ENCODE measurements around the gene MGA. TPM values are rescaled to one million over a fixed set of nuclear protein-coding genes. Genes with fewer than 3 reads are reported as not detected.

MGA gene
- total RNA-seq, 2 donors from 2014 or later, result 58.5 to 62.6 TPM

DNA sequence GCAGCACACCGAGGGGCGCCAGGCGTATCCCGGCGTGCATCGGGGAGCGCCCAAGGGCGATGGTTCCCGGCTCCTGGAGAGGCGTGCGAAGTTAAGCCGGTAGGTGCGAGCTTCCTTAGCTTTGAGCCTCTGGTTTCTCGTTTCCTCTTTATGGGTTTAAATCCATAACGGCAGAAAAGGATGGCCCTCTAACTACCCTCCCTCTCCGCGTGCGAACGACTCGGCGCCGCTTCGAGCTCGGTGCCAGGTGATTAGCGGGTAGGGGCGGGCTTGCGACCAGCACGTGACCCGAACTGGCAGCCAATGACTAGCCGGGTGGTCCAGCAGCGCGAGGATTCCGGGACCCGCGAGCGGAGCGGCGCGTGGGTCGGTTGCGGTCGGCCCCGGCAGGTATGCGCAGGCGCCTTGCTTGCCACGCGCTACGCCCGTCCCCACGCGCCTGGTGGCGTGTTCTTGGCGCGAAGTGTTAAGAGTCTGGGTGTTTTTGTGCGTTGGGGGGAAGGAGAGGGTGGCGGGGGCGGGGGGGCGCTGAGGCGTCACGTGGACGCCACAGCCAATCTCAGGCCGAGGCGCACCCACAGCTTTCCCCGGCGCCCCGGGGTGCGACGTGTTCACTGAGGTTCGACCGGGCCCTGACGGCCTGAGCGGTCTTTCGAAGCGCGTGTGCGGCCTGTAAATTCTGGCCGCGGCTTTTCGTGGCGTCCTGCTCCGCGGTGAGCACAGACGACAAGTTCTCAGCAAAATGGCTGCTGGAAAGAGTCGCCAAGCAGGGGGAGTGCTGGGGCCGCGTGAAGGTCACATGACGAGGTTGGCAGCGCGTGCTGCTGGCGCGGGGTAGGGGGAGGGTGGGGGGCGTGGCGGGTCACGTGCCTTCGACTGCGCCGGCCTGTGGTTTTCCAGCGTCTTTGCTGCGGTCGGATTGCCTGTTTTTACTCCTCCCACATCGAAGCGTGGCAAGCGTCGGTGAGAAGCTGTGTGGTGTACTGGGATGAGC lies 38.7 kb upstream of the MGA start:
- peaks cover 12% of the 10 kb centered on the region for H3K9me3 ChIP-seq (ENCODE audit: control insufficient read depth, low read length)
- H3K27ac ChIP-seq (ENCODE audit: low read depth, low read length), result peak overlapping the region; percentile 77
- peak; percentile 91 for DNase-seq
- no peaks in the 10 kb centered on the region for H3K36me3 ChIP-seq (ENCODE audit: control insufficient read depth, insufficient read depth, low read length)
- H3K4me1 Mint-ChIP-seq, result peaks cover 6% of the 10 kb centered on the region
- peak overlapping the region; percentile 73 for H3K4me3 ChIP-seq (ENCODE audit: low read length)
- peaks cover 20% of the 10 kb centered on the region for H3K27me3 Mint-ChIP-seq (ENCODE audit: insufficient read depth)
- H3K4me1 ChIP-seq (ENCODE audit: control insufficient read depth, insufficient read depth, low read length), result no peaks in the 10 kb centered on the region
- H3K9me3 Mint-ChIP-seq, result peaks cover 15% of the 10 kb centered on the region
- H3K27ac Mint-ChIP-seq, result peak overlapping the region; percentile 6
- peaks cover 17% of the 10 kb centered on the region for H3K27me3 ChIP-seq (ENCODE audit: control insufficient read depth, insufficient read depth, low read length, poor library complexity, severe bottlenecking)
- H3K4me3 Mint-ChIP-seq, result peak overlapping the region; percentile 48
- H3K36me3 Mint-ChIP-seq (ENCODE audit: low read depth), result no peaks in the 10 kb centered on the region
- H3K9ac ChIP-seq (ENCODE audit: extremely low read depth, low read length, poor library complexity, severe bottlenecking), result peak overlapping the region; percentile 49
- 0 to 11% methylated on average over 22 to 103 of the region's 104 CpGs for WGBS, 2 experiments (ENCODE audit: insufficient coverage in 1 of 2, insufficient read length in 1 of 2)
- TF ChIP-seq CTCF (conservative IDR thresholded peaks at IDR 0.05), result no peak

DNA sequence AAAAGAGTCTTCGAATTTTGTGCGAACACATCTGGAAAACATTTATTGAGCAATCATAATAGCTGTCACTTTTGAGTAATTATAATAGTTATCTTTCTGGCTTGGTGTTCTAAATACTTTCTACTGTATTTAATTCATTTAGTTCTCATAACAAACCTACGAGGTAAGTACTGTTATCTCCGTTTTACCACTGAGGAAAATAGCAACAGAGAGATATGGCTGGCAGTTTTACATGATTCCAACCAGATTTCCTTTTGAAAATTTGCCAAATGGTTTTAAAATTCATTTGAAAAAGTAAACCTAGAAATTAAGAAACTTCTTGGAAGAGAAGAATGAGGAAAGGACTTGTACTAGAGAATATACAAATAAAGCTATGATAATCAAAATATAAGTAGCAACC lies 37.3 kb upstream of the MGA start:
- Histone ChIP-seq H3K4me1 (ENCODE audit: control insufficient read depth, insufficient read depth, low read length) (no peaks in the 10 kb centered on the region), H3K36me3 (ENCODE audit: control insufficient read depth, insufficient read depth, low read length) (no peaks in the 10 kb centered on the region), H3K27ac (ENCODE audit: low read depth, low read length) (no peak overlapping the region), H3K9ac (ENCODE audit: extremely low read depth, low read length, poor library complexity, severe bottlenecking) (no peak overlapping the region), H3K9me3 (ENCODE audit: control insufficient read depth, low read length) (peaks cover 5% of the 10 kb centered on the region), H3K27me3 (ENCODE audit: control insufficient read depth, insufficient read depth, low read length, poor library complexity, severe bottlenecking) (peaks cover 17% of the 10 kb centered on the region), H3K4me3 (ENCODE audit: low read length) (no peak overlapping the region)
- Mint-ChIP-seq H3K27ac (no peak overlapping the region), H3K4me1 (peaks cover 6% of the 10 kb centered on the region), H3K36me3 (ENCODE audit: low read depth) (no peaks in the 10 kb centered on the region), H3K9me3 (peaks cover 10% of the 10 kb centered on the region), H3K27me3 (ENCODE audit: insufficient read depth) (peaks cover 18% of the 10 kb centered on the region), H3K4me3 (no peak overlapping the region)
- 84 to 94% methylated on average over 2 of the region's 4 CpGs for WGBS, 2 experiments (ENCODE audit: insufficient coverage in 1 of 2, insufficient read length in 1 of 2)
- TF ChIP-seq CTCF (conservative IDR thresholded peaks at IDR 0.05), result no peak
- no peak for DNase-seq

GRCh38 chr15:41627203-41627602 lies 33.0 kb upstream of the MGA start:
- no peak for DNase-seq
- Histone ChIP-seq H3K27me3 (ENCODE audit: control insufficient read depth, insufficient read depth, low read length, poor library complexity, severe bottlenecking) (no peaks in the 10 kb centered on the region), H3K4me3 (ENCODE audit: low read length) (no peak overlapping the region), H3K9me3 (ENCODE audit: control insufficient read depth, low read length) (no peaks in the 10 kb centered on the region), H3K4me1 (ENCODE audit: control insufficient read depth, insufficient read depth, low read length) (peaks cover 4% of the 10 kb centered on the region), H3K27ac (ENCODE audit: low read depth, low read length) (no peak overlapping the region), H3K9ac (ENCODE audit: extremely low read depth, low read length, poor library complexity, severe bottlenecking) (no peak overlapping the region), H3K36me3 (ENCODE audit: control insufficient read depth, insufficient read depth, low read length) (no peaks in the 10 kb centered on the region)
- no peak for TF ChIP-seq CTCF (conservative IDR thresholded peaks at IDR 0.05)
- Mint-ChIP-seq H3K36me3 (ENCODE audit: low read depth) (no peaks in the 10 kb centered on the region), H3K27ac (no peak overlapping the region), H3K27me3 (ENCODE audit: insufficient read depth) (peaks cover 4% of the 10 kb centered on the region), H3K4me3 (no peak overlapping the region), H3K9me3 (no peaks in the 10 kb centered on the region), H3K4me1 (peaks cover 30% of the 10 kb centered on the region)
- 94 to 100% methylated on average over 1 of the region's 1 CpG for WGBS, 2 experiments (ENCODE audit: insufficient coverage in 1 of 2, insufficient read length in 1 of 2)
